Neural cell (in vitro differentiated cells): Measurements from ENCODE around the gene UBE4B. TPM values are rescaled to one million over a fixed set of nuclear protein-coding genes. Genes with fewer than 3 reads are reported as not detected.

Experiments
- H2AFZ ChIP-seq: fragments of 200-600, 300-800 bp; sonication (generic), shearing (Covaris generic); 2 replicates; pipeline ENCODE4 v1.6.0; 2014; ENCODE audit warnings: low read depth, mild to moderate bottlenecking, antibody characterized with exemption, low read length, moderate library complexity
- H3F3A ChIP-seq: fragments of 200-600 bp; shearing (Covaris generic); 2 replicates; pipeline ENCODE4 v1.6.1; 2016; ENCODE audit warnings: mild to moderate bottlenecking, moderate library complexity, mixed read lengths, antibody characterized with exemption, low read length; ENCODE audit not compliant: insufficient read depth, poor library complexity, severe bottlenecking
- H3K27ac ChIP-seq: fragments of 200-600, 300-800 bp; sonication (generic), shearing (Covaris generic); 2 replicates; pipeline ENCODE4 v1.5.1; 2014; ENCODE audit warnings: mild to moderate bottlenecking, low read length, moderate library complexity
- H3K27me3 ChIP-seq: fragments of 300-800, 200-600 bp; sonication (generic), shearing (Covaris generic); 2 replicates; pipeline ENCODE4 v1.6.0; 2014; ENCODE audit warnings: mild to moderate bottlenecking, low read depth, low read length, moderate library complexity; ENCODE audit not compliant: insufficient read depth
- H3K36me3 ChIP-seq: fragments of 300-800, 200-600 bp; sonication (generic), shearing (Covaris generic); 2 replicates; pipeline ENCODE4 v1.5.1; 2014; ENCODE audit warnings: mild to moderate bottlenecking, antibody characterized with exemption, low read length, moderate library complexity; ENCODE audit not compliant: insufficient read depth
- H3K4me2 ChIP-seq: fragments of 300-800, 200-600 bp; sonication (generic), shearing (Covaris generic); 2 replicates; pipeline ENCODE4 v1.6.0; 2014; ENCODE audit warnings: mild to moderate bottlenecking, low read length
- H3K4me3 ChIP-seq: fragments of 300-800, 200-600 bp; sonication (generic), shearing (Covaris generic); 2 replicates; pipeline ENCODE4 v1.5.1; 2014; ENCODE audit warnings: mild to moderate bottlenecking, low read length, moderate library complexity
- H3K79me2 ChIP-seq: fragments of 200-600 bp; shearing (Covaris generic); replicated peaks from 2 replicates; pipeline ENCODE4 v1.6.0; 2014; ENCODE audit warnings: mild to moderate bottlenecking, low read length, moderate library complexity; ENCODE audit not compliant: insufficient read depth
- H3K9ac ChIP-seq: fragments of 300-800, 200-600 bp; sonication (generic), shearing (Covaris generic); 2 replicates; pipeline ENCODE4 v1.6.1; 2016; ENCODE audit warnings: mild to moderate bottlenecking, low read length, mixed read lengths
- H3K9me2 ChIP-seq: fragments of 200-600 bp; shearing (Covaris generic); 2 replicates; pipeline ENCODE4 v1.6.1; 2016; ENCODE audit warnings: mild to moderate bottlenecking, low read length, mixed read lengths; ENCODE audit not compliant: insufficient read depth
- H3K9me3 ChIP-seq: fragments of 200-600, 300-800 bp; sonication (generic), shearing (Covaris generic); 2 replicates; pipeline ENCODE4 v1.6.1; 2016; ENCODE audit warnings: mild to moderate bottlenecking, mixed run types, low read length, moderate library complexity, mixed read lengths
- H4K20me1 ChIP-seq: fragments of 200-600 bp; shearing (Covaris generic); 2 replicates; pipeline ENCODE4 v1.6.1; 2016; ENCODE audit warnings: mild to moderate bottlenecking, mixed run types; ENCODE audit not compliant: insufficient read depth
- CTCF ChIP-seq: fragments of 450-650 bp; IDR thresholded peaks from 2 replicates; pipeline ENCODE4 v1.5.1; 2014; ENCODE audit warnings: antibody characterized with exemption, mild to moderate bottlenecking, moderate library complexity; ENCODE audit not compliant: poor library complexity, severe bottlenecking
- EP300 ChIP-seq: fragments of 450-650 bp; conservative IDR thresholded peaks from 2 replicates; pipeline ENCODE4 v1.6.1; 2014; ENCODE audit warnings: antibody characterized with exemption, mild to moderate bottlenecking, moderate library complexity; ENCODE audit not compliant: poor library complexity, severe bottlenecking
- EZH2 ChIP-seq: fragments of 200-600, 300-800 bp; shearing (Covaris generic), sonication (generic); IDR thresholded peaks from 2 replicates; pipeline ENCODE4 v1.6.1; 2014; ENCODE audit warnings: antibody characterized with exemption, low read length, borderline replicate concordance, mild to moderate bottlenecking; ENCODE audit not compliant: insufficient read depth, poor library complexity, severe bottlenecking
- MXI1 ChIP-seq: fragments of 450-650 bp; conservative IDR thresholded peaks from 2 replicates; pipeline ENCODE4 v1.6.1; 2014; ENCODE audit warnings: antibody characterized with exemption, mild to moderate bottlenecking; ENCODE audit not compliant: poor library complexity, severe bottlenecking
- POLR2AphosphoS5 ChIP-seq: IDR thresholded peaks from 2 replicates; pipeline ENCODE4 v1.6.1; 2012
- RAD21 ChIP-seq: fragments of 450-650 bp; conservative IDR thresholded peaks from 2 replicates; pipeline ENCODE4 v1.6.1; 2014; ENCODE audit warnings: antibody characterized with exemption, mild to moderate bottlenecking, moderate library complexity
- REST ChIP-seq: IDR thresholded peaks from 2 replicates; pipeline ENCODE4 v1.6.1; 2012; ENCODE audit warnings: borderline replicate concordance
- SMC3 ChIP-seq: fragments of 450-650 bp; conservative IDR thresholded peaks from 2 replicates; pipeline ENCODE4 v1.6.1; 2014; ENCODE audit warnings: antibody characterized with exemption, mild to moderate bottlenecking, moderate library complexity; ENCODE audit not compliant: poor library complexity
- TAF1 ChIP-seq: IDR thresholded peaks from 2 replicates; pipeline ENCODE4 v1.6.1; 2012; ENCODE audit warnings: low read depth
- polyA plus RNA-seq: library from polyadenylated mRNA; depleted of rRNA; stranded (reverse); fragments of >200 nt; gene quantifications from 2 replicates; pipeline ENCODE4 v1.2.3, GENCODE V29; 2014

The UBE4B gene
- polyA plus RNA-seq, 1 donor from 2014 or later = 28.9 TPM

GRCh38 chr1:10132852-10133251 lies 100.1 kb downstream of the UBE4B start:
- Histone ChIP-seq H3K4me2 (no peak overlapping the region), H4K20me1 (no peaks in the 10 kb centered on the region), H3K27me3 (no peaks in the 10 kb centered on the region), H3K9me2 (no peaks in the 10 kb centered on the region), H3K9me3 (no peaks in the 10 kb centered on the region), H3K9ac (no peak overlapping the region), H3F3A (no peaks in the 10 kb centered on the region), H3K27ac (no peak overlapping the region), H2AFZ (no peak overlapping the region), H3K4me3 (no peak overlapping the region), H3K36me3 (no peaks in the 10 kb centered on the region), H3K79me2 (no peaks in the 10 kb centered on the region)
- TF ChIP-seq MXI1 (no peak), RAD21 (no peak), TAF1 (no peak), POLR2AphosphoS5 (no peak), EP300 (no peak), SMC3 (no peak), EZH2 (no peak), REST (no peak), CTCF (no peak)

- Histone ChIP-seq H3K27me3 (no peaks in the 10 kb centered on the region), H3K4me2 (no peak overlapping the region), H3K79me2 (no peaks in the 10 kb centered on the region), H2AFZ (no peak overlapping the region), H3K9me2 (no peaks in the 10 kb centered on the region), H3K27ac (no peak overlapping the region), H3F3A (no peaks in the 10 kb centered on the region), H3K4me3 (no peak overlapping the region), H3K9me3 (no peaks in the 10 kb centered on the region), H3K9ac (no peak overlapping the region), H3K36me3 (peaks cover 11% of the 10 kb centered on the region), H4K20me1 (no peaks in the 10 kb centered on the region)
- TF ChIP-seq RAD21 = no peak
- TF ChIP-seq CTCF = no peak
- no peak for TF ChIP-seq EZH2
- TF ChIP-seq REST = no peak
- no peak for TF ChIP-seq MXI1
Measured at GRCh38 chr1:10140981-10141380, 108.2 kb downstream of the UBE4B start.
